HG03108 (cell line): Measurements from ENCODE around the gene GSTM3.

Experiments used
- ATAC-seq: cut with Tn5 transposase; IDR thresholded peaks from one replicate; pipeline ENCODE4 v1.9.1; 2021; ENCODE audit warnings: moderate library complexity; ENCODE audit not compliant: unreplicated experiment

GSTM3 gene

DNA sequence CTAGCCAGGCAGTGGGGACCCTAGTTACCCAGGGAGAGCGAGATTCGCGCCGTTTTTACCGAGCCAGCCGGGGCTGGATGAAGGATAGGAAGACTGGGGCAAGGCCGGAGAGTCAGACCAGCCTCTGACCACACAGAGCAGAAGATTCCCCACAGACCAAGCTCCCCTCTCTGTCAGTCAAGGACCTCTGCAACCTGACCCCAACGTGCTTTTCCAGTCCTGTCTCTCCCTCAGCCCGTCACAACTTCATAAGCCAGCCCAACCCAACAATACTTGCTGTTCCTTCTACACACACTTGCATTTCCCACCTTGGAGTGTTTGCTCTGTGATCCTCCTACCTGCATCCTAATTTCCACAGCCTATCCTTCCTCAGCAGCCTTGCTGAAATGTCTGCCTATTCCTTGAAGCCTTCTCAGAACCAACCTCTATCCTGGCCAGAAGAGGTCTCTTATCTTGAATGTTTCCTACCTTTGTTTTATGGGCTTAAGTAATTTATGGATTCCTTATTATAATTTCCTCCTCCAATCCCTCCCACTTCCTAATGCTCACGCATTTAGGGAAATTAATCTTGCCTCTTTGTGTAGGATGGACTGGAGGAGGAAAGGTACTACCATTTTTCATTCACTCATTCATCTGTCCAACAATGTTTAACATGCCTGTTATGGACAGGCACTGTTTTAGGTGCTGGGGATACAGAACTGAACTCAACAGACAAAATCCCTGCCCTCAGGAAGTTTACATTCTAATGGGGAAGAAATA lies at the start of gene GSTM3:
TSS of gene GSTM3 (minus strand) at position 424 of the 759 bp plus-strand sequence. CDS start 751 bp downstream, outside the sequence.
- no peak for ATAC-seq

DNA sequence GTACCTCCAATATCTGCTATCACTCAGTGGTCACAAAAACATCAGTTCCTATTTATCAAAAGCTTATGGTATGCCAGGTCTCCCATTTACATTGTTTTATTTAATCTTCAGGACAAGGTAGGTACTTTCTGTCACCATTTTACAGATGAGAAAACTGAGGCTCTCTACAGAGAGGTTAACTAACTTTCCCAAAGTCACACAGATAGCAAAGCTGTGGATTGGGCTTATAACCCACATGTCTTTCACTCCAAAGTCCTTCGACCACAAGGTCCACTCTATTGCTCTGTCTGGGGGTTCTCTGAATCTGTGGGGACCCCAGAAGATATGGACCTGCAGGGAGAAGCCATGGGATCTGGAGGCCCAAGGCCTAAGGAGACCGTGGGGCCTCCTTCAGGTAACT lies 49.5 kb upstream of the GSTM3 start:
- ATAC-seq = no peak

DNA sequence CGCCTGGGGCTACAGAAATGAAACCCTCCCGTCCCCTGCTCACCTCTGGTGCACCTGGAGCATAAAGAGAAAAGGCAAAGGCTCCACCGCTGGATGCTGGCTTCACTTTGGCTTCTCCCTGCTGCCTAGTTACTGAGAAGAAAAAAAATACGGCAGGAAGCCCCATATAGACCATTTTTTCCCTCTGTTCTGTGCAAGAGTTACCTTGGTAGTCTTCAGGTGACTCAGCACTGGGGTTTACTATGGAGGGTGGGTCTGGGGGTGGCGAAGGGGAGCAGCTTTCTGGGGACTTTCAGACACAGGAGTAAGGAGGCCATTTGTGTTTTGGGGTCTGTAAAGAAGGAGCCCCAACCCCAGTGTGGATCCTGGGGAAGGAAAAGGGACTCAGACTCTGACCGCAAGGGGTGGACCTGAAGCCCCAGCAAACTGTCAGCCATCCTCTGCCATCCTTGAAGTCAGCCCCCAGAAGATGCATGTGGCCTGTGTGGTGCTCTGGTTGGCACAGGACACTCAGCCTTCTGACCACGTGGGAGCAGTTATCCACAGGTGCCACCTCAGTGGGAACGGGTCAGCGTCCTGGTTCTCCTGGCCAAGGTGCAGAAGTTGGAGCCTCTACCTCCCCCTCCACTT lies 48.8 kb upstream of the GSTM3 start:
- ATAC-seq = no peak

DNA sequence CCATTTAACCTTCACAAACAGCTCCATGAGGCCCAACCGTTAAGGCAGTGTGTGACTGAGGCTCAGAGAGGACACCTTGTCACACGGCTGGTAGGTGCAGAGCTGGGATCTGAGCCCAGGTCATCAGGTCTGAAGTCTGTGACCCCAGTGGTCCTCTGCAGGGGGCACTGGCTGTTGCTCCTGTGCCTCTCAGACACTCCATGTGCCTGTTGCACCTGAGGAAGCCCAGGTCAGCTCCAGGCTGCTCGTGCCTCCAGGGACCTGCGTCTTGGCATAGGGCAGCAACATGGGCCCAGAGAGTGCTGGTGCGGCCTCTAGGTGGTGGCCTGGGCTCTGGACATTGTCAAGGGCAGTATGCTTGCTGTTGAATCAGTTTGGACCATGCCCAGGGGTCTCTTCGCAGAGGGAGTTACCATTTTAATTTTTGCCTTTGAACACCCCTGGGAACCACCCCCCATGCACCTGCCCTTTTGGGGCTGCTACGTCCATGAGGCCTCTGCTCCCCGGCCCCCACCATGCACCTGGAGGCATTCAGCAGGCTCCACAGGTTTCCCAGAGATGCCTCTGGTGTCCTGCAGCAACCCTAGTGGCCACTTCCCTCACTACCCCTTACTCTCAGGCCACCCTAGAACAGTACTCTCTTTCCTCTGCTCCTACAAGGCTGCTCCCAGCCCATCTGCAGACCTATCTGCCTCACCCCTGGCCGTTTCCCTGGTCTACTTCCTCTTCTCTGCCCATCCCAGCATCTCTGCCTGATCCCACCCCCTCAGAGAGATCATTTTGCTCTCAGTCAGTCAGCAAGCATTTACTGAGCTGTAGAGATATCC lies 48.1 kb upstream of the GSTM3 start:
- ATAC-seq = no peak

DNA sequence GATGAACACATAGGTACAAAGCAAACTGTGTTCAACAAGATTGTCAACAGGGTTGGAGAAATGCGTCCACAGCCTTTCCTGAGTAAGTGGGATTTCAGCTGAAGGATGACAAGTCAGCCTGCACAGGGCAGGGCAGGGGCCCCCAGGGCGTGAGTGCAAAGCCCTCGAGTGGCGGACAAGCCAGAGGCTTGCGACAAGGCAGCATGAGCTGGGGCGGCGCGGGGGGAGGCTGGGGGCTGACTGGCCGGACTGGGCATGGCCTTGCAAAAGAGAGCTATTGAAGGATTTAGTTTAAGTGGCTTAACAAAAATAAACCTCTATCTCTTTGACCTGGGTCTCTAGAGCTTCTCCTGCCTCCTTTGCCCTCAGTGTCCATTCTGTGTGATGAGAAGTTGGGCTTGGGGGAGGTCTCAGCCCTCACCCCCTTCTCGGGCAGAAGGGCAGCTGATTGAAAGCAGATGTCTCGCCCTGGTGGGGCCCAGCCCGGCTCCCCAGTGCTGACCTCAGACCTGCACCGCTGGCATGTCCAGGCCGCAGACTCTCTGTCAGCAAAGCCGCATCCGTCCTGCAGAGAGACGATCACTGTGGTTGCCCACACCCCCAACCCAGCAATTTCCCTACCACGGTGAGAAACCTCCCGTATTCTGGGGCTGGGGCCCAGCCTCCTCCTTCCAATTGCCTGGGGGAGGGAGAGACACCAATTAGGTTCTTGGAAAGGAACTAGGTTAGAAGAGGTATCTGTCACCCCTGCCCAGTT lies 47.2 kb upstream of the GSTM3 start:
- ATAC-seq = no peak

DNA sequence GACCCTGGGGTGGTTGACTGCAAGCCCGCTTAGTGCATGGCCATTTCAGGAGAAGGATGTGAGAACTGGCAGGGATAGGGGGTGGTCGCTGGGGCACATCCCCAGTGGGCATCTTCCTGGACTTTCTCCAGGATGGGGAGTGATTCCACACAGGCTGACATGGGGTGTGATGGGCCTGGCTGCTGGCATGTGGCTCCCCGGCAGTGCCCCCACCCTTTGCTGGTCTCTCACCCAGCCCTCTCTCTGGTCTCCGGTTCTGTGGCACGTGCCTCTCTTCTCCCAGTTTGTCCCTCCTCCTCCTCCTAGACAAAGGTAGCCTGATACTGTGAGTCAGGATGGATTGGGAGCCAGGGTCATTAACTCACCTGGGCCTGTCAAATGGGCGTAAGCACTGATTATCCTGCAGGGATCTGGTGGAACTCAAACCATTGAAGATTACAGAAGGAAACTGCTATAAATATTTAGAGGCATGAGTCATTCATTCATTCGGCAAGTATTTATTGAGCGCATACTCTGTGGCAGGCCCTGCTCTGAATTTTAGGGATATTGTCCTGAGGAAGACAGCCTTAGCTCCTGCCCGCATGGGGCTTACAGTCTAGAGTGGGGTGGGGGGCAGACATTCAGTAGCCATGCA lies 46.5 kb upstream of the GSTM3 start:
- no peak for ATAC-seq

DNA sequence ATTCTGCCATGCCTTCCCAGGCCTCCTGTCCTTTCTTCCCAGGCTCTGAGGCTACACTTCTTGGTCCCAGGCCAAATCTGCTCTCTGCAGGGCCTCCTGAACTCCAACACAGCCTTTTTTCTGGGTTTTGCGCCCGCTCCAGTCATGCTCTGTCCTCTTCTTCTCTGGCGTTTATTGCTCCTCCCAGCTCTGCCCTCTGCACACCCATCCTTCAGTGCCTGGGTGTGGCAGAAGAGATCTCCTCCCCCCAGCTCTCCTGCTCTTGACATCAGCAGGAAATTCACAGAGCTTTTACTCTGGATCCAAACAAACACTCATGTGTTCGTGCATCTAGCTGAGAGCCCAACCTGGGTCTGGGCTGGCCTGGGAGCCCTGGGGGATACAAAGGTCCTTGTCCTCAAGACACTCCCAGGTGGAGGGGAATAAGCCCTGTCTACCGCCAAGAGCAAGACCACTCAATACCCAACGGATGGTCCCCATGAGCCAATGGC lies 45.7 kb upstream of the GSTM3 start:
- ATAC-seq = no peak

DNA sequence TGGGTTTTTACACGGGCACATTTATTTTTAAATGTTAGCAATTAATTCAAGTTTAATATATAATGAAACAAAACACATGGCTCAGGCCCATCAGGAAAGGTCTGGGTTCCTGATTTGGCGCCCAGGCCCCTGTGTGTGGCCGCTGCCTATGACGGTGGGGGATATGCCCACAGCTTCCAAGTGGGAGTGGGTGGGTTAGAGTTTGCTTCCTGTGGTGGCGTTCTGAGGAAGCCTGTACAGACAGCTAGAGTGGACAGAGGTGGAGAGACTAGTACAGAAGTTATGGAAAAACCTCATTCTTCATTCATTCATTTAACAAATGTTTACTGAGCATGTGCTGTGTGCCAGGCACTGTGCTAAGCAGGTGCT lies 45.3 kb upstream of the GSTM3 start:
- no peak for ATAC-seq

DNA sequence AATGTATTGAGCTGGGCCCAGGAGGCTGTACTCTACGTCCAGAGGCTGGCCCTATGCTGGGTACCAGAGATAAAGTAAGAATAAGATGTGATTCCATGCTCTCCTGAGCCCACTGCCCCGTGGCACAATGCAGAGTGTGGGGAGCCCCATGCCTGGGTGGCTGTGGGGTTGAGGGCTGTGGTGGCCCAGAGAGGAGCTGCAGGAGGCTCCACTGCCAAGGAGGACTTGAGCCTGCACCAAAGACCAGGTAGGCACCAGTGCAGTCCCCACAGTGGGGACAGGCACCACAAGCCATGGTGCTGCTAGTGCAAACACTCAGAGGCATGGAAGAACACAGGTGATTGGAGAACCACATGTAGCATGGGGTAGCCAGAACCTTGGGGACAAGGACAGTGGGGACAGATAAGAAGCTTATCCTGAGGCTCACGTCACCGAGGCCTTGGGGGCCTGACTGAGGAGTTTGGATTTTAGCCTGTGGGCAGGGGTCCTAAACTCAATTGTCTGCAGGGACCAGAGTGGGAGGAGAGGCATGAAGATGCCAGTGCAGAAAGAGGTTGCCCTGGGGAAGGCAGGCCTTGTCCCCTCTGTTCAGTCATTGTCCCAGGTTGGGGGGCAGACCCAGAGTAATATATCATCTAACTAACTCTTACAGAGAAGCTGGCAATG lies 44.7 kb upstream of the GSTM3 start:
- ATAC-seq = no peak

DNA sequence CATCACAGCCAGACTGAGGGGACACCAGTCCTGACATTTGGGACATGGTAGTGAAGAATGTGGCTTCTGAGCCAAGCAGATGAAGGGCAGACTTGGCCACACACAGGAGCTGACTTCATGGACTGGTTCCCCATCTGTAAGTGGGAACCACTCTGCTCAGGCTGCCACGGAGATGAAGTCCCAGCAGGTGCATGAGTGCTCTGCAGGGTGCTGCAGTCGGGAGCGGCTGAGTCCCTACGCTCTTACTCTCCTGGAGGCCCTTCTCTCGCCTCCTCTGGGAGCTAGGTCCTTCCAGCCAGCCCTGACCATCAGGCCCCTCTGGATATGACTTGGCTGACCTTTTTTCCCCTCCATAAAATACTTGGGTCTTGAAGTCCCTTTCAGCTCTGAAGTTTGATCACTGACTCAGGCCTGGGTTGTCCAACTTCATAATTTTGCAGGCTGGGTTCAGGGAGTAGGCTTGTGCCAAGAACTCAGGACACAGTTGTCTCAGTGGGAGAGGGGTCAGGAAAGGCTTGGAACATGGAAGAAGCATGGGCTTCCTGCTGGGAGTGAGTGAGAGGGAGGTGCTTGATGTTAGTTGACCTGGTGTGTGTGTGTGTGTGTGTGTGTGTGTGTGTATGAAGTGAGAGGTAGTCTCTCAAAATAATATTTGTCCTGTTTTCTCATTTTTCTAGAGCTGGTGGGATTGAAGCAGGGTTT lies 43.9 kb upstream of the GSTM3 start:
- ATAC-seq = no peak

DNA sequence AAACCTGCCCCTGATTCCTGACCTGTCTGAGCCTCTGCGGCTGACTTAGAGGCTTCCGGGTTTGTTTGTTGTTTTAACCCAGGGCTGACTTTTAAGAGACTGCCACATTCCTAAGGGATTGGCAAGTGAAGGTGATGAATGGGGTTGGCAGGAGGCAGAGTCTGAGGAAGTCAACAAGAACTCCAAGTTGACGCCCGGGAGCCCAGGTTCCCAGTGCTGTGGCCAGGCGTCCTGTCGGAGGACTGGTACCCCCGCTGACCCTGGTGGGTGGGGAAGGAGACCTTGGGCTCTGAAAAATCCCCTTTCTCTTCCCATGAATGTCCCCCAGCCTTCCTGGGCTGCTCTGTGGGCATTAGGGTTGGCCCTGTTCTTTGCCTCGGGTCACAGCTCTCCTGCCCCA lies 42.6 kb upstream of the GSTM3 start:
- no peak for ATAC-seq

DNA sequence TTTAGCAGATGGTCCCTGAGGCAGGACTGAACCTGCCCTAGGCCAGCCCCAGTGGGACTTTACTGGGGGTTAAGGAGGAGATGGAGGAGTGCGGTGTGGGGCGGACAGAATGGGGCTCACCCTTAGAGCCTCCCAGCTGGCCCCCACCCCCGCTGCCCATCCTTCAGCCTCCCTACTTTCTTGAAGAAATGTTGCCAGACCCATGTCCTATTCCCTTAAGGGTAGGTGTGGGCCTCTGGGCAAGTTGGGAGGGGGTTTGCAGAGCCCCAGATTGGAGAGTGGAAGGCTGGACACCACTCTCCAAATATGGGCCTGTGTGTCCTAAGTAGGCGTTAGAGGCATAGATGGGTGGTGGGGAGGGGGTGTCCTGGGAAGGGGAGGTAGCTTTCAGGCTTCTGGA lies 42.1 kb upstream of the GSTM3 start:
- no peak for ATAC-seq

DNA sequence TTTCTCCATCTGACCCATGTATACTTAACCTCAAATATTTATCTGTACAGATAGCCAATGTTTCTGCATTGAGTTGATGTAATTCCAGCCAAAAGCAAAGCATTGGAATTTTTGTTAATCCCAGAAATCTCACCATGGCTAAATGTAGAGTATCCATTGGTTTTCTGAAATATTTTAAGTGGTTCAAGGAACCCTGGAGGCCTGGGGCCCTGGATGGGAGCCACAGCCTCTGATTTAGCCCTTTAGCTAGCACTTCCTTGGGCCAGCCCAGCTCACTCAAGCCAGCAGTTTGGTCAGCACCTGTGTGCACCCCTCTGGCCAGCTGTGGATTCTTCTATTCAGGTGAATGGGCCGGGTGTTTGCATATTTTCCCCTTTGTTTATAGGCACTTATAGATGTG lies 41.7 kb upstream of the GSTM3 start:
- ATAC-seq = no peak

DNA sequence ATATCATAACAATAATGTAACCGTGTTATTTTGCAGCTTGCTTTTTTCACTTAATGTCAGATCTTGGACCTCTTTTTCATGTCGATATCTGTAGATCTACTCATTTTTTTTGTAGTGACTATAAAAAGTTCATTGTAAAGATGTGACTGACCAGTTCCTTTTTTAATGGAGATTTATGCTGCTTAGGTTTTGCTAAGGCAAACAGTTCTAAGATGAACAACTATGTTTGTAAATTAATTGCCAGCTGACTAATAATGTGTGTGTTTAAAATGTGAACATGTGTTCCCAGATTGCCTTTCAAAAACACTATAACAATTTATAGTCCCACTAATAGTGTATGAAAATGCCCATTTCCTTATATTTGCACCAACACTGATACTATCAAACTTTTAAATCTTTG lies 41.0 kb upstream of the GSTM3 start:
- ATAC-seq = no peak

DNA sequence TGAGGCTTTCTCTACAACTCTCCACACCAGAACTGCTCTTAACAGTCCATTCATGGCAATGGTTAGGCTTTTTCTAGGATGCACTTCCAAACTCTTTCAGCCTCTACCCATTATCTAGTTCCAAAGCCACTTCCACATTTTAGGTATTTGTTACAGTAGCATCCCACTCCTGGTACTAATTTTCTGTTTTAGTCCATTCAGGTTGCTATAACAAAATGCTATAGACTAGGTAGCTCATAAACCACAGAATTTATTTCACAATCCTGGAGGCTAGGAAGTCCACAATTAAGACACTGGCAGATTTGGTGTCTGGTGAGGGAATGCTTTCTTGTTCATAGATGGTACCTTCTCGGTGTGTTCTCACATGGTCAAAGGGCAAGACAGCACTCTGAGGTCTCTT lies 40.1 kb upstream of the GSTM3 start:
- ATAC-seq = no peak

DNA sequence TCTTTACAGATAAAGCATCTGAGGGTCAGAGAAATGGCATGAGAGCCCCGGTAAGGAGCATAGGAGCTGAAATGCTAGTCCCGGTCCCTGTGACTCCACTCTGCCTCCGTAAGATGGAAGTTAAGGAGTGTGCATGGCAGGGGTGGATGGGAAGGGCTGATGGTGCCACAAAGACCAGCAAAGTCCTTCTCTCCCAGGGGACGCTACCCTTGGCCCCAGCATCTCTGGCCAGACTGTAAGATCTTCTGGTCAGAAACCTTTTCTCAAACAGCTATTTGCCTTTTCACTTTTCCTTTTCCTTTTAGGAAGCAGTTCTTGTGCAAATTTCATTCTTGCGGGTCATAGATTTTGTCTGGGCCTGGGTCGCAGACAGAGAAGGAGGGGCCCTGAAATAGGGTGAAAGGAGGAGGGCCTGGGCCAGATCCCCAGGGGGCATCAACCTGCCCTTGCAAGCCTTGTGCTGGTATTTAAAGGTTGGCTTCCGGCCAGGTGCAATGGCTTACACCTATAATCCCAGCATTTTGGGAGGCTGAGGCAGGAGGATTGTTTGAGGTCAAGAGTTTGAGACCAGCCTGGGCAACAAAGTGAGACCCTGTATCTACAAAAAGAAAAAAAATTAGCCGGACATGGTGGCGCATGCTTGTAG lies 37.3 kb upstream of the GSTM3 start:
- no peak for ATAC-seq

DNA sequence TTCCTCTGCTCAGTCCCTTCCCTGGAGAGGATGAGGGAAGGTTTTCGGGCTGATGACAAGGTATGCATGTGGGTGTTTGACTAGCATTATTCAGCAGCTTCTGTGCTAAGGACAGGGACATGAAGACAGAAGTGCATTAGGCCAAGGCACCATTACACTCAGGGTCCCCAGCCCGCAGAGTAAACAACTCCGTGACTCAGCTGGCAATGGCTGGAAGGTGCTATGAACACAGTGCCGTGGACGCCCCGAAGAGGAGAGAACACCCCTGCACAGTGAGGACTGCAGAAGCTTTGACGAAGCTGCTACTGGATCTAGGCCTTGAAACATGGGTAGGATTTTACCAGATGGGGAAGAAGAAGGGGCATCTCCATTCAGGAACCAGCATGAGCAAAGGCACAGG lies 36.6 kb upstream of the GSTM3 start:
- no peak for ATAC-seq

DNA sequence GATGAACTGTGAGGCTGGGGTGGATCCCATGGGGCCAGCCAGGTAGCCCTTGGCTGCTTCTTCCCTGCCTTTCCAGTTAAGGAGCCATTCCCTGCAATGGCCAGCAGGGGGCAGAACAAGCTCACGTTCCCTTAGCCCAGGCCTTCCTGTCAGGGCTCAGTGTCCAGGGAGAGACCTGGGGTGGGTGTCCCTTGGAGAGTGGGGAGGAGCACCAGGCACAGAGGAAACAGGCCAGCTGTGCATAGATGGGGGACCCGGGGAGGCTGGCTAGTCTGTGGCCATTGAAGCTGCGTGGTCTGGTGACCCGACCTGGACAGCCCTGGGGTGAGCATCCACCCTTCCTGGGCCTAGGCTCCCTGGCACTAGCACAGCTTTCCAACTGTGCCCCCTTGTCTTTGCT lies 36.1 kb upstream of the GSTM3 start:
- ATAC-seq = peak; percentile 52
